GM12864 (cell line): Measurements from ENCODE around the gene HSPBAP1.
"Not testable (repeated sequence)": the region's sequence is repeated elsewhere in the genome, so short reads cannot be mapped to it uniquely, and the experiment has no call there.

Source experiments
- DNase-seq: peaks from one replicate; pipeline ENCODE4 v3.0.0-alpha.2; 2011; ENCODE audit warnings: low read depth
- H3K4me3 ChIP-seq: 2 replicates; pipeline ENCODE4 v1.5.1; 2011; ENCODE audit warnings: mild to moderate bottlenecking, low read depth, low read length, control low read depth
- CTCF ChIP-seq: IDR thresholded peaks from 2 replicates; pipeline ENCODE4 v1.5.1; 2011; ENCODE audit warnings: low read depth, mild to moderate bottlenecking, moderate library complexity, low read length, control low read depth, inconsistent platforms; ENCODE audit errors: missing control alignments

The HSPBAP1 gene

GRCh38 chr3:122743581-122744120 lies 50.0 kb downstream of the HSPBAP1 start:
- no peak for TF ChIP-seq CTCF
- H3K4me3 ChIP-seq = no peak overlapping the region

GRCh38 chr3:122742234-122742633 lies 51.4 kb downstream of the HSPBAP1 start:
- no peak for TF ChIP-seq CTCF
- no peak for DNase-seq
- no peak overlapping the region for H3K4me3 ChIP-seq

More at GRCh38 chr3:122743581-122744120, 50.0 kb downstream of the HSPBAP1 start:
- DNase-seq = no peak

- TF ChIP-seq CTCF = no peak
- H3K4me3 ChIP-seq = no peak overlapping the region
- no peak for DNase-seq
Observed at GRCh38 chr3:122739172-122739571, 54.5 kb downstream of the HSPBAP1 start.

GRCh38 chr3:122732682-122733525 lies 60.7 kb downstream of the HSPBAP1 start:
- not testable (repeated sequence) for DNase-seq, H3K4me3 ChIP-seq

GRCh38 chr3:122730240-122730639 lies 63.4 kb downstream of the HSPBAP1 start:
- no peak for TF ChIP-seq CTCF
- DNase-seq = no peak
- H3K4me3 ChIP-seq = no peak overlapping the region

GRCh38 chr3:122728756-122729514 lies 64.7 kb downstream of the HSPBAP1 start:
- no peak overlapping the region for H3K4me3 ChIP-seq
- DNase-seq = no peak
- no peak for TF ChIP-seq CTCF

GRCh38 chr3:122728186-122728585 lies 65.4 kb downstream of the HSPBAP1 start:
- no peak overlapping the region for H3K4me3 ChIP-seq
- TF ChIP-seq CTCF = no peak
- no peak for DNase-seq
